Stimulated activated CD4-positive, alpha-beta T cell treated with anti-CD3 and anti-CD28 coated beads, Interleukin-15, amount 100 ng/mL, for 24 hours (primary cell): ENCODE measurements around the gene NXPE3.

ENCODE experiments used
- DNase-seq: peaks from one replicate; pipeline ENCODE4 v3.0.0-alpha.2; 2020

NXPE3 gene

GRCh38 chr3:101829874-101830273, 50.9 kb downstream of the NXPE3 start:
- DNase-seq: no peak

GRCh38 chr3:101833446-101833974, 54.5 kb downstream of the NXPE3 start:
- no peak for DNase-seq

- DNase-seq: no peak
Measured at GRCh38 chr3:101835676-101836075, 56.7 kb downstream of the NXPE3 start.

DNA sequence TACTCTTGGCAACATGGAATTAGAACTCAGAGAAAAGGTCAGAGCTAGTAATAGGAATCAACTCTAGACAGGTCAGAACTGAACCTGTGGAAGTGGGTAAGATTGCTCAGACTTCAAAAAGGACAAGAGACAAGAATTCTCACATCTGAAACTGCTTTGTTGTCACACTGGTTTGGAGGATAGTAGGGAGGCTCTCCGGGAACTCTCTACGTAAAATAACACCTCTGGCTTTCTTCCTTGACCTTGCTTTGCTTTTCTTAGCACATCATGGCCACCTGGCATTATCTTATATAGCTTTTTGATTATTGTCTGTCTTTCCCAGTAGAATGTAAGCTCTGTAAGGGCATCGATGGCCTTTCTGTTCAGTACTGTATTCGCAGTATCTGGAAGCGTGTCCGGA, 57.1 kb downstream of the NXPE3 start:
- DNase-seq: no peak

DNA sequence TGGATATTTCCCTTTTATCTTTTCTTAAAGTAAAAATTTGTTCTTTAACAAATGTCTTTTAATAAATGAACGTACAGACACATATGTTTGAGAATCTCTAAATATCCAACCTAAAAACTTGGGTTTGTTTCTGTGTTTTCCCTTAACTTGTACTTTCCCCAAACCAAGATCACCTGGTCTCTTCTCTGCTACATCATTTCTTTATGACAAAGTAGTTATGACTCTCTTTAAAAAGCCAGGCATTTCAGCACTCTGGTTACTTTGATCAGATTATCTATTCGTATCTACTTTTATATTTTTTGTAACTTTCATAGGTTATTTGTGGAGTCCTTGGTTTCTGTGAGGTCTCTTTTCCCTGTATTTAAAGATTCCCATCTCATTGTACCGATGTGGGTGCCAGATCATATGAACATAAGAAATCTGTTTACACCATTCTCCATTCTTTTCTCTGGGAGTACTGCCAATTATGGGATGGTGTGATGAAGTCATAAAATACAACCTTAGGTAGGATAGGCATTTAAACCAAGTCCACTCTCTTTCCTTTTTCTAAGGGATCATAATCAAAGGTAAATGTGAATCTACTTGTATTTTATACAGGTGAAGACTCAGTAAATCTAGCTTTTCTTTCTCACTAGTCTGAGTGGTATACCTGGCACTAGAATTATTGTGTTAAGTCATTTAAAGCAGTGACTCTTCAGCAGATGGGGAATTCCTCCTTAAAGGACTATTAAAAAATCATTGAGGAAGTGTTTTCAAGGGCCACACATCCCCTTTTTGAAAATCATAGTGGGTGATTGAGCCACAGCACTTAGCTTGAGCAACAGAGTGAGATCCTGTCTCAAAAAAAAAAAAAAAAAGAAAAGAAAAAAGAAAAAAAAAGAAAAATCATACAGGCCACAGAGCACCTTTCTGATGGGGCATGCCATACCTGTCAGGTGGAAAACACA, 57.9 kb downstream of the NXPE3 start:
- no peak for DNase-seq

DNA sequence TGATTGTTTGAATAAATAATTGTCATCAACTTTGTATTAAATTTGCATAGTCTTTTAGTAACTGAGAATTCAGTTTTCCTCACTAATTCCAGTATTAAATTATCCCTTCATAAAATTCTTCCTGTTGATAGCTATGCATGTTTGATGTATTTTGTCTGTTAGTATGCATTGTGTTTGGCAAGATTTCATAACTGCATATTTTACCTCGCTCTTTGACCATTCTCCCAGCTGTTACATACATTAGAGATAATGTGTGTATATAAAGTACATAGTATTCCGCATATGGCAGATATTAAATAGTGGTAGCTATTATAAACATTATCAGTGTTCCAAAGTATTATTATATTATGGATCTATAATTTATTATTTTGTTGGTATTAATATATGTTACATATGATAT, 59.7 kb downstream of the NXPE3 start:
- DNase-seq: no peak

DNA sequence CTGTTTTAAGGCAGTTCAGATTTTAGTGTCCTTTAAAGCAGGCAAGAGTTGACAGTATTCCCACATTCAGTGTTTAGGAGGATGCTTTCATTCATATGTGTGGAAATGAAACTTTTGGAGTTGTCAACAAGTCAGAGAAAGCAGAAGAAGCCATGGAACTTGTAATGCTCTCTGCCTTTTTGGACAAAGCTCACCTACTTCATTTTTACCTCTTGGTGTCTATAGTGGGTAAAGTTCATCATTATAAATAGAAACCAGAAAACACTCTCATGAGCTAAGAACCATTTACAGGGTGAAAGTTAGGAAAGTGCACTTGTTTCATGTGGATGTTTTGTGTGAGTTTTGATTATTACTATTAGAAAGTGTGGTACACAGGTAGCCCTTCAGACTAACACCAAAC, 61.1 kb downstream of the NXPE3 start:
- DNase-seq: no peak

DNA sequence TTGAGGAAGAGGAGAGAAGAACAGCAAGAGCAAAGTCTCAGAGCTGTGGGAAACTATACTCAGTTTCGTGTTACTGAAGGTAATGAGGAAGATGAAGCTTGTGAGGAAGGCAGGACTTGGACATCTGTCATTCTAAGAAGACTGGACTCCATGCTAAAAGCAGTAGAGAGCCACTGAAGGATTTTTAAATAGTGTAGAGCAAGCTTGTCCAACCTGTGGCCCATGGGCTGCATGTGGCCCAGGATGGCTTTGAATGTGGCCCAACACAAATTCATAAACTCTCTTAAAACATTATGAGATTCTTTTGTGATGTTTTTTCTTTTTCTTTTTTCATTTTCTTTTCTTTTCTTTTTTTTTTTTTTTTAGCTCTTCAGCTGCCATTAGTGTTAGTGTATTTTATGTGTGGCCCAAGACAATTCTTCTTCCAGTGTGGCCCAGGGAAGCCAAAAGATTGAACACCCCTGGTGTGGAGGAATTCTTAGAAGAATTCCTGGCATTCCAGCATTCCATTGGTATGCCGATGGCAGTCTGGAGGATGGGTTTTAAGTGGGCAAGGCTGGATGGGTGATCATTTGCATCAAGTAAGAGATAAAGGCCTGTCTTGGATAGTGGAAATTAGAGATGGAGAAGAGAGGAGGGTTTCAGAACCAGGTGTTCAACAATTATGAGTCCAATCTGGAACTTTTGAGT, 63.4 kb downstream of the NXPE3 start:
- DNase-seq: no peak

- DNase-seq: no peak
Measured at GRCh38 chr3:101842935-101843330, 63.9 kb downstream of the NXPE3 start.

- DNase-seq: no peak
Measured at GRCh38 chr3:101845425-101845824, 66.4 kb downstream of the NXPE3 start.

DNA sequence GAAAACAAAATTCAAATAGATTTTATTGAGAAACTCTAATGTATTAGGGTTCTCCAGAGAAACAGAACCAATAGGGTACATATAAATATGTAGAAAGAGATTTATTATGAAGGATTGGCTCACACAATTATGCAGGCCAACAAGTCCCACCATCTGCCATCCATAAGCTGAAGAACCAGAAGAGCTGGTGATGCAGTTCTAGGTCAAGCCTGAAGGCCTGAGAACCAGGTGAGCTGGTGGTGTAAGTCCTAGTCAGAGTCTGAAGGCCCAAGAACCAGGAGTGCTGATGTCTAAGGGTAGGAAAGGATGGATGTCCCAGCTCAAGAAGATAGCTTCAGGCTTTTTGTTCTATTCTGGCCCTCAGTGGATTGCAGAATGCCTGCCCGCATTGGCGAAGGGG, 67.7 kb downstream of the NXPE3 start:
- DNase-seq: no peak

- DNase-seq: no peak
Measured at GRCh38 chr3:101847328-101847727, 68.3 kb downstream of the NXPE3 start.

- DNase-seq: no peak
Measured at GRCh38 chr3:101848326-101848725, 69.3 kb downstream of the NXPE3 start.

GRCh38 chr3:101848754-101849713, 70.0 kb downstream of the NXPE3 start, which contains the start of gene NFKBIZ:
Gene NFKBIZ, plus strand, starts transcription at chr3:101849514. Its CDS starts 115 bp downstream, at chr3:101849629.
- peak; percentile 96 for DNase-seq

DNA sequence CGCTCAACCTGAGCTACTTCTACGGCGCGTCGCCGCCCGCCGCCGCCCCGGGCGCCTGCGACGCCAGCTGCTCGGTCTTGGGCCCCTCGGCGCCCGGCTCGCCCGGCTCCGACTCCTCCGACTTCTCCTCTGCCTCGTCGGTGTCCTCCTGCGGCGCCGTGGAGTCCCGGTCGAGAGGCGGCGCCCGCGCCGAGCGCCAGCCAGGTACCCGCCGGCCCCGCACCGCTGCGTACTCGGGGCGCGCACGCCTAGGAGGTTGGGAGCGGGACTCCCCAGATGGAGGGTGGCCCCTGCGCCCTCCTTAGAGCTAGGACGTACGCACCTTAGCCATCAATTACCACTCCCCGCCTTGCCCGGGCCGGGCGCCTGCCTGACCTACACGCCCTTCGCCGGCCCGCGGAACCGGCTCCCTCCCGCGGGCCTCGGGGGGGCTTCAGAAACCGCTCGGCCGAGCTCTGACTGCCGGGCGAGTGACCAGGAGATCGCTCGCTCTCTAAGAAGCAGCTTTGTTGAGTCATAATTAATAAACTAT, 70.8 kb downstream of the NXPE3 start:
- DNase-seq: peak; percentile 68

- DNase-seq: peak; percentile 61
Measured at GRCh38 chr3:101850246-101851051, 71.4 kb downstream of the NXPE3 start.

- no peak for DNase-seq
Measured at GRCh38 chr3:101851072-101851770, 72.2 kb downstream of the NXPE3 start.

GRCh38 chr3:101851850-101852714, 73.1 kb downstream of the NXPE3 start:
- DNase-seq: no peak

DNA sequence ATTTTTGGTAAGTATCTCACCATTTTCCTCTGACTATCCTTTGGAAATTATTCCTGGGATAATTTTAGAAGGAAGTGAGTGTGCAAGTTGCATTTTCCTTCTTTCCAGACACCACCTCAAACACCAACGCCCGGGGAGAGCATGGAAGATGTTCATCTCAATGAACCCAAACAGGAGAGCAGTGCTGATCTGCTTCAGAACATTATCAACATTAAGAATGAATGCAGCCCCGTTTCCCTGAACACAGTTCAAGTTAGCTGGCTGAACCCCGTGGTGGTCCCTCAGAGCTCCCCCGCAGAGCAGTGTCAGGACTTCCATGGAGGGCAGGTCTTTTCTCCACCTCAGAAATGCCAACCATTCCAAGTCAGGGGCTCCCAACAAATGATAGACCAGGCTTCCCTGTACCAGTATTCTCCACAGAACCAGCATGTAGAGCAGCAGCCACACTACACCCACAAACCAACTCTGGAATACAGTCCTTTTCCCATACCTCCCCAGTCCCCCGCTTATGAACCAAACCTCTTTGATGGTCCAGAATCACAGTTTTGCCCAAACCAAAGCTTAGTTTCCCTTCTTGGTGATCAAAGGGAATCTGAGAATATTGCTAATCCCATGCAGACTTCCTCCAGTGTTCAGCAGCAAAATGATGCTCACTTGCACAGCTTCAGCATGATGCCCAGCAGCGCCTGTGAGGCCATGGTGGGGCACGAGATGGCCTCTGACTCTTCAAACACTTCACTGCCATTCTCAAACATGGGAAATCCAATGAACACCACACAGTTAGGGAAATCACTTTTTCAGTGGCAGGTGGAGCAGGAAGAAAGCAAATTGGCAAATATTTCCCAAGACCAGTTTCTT, 74.2 kb downstream of the NXPE3 start:
- no peak for DNase-seq
